ENCODE results near the gene GTF3C4.

DNA sequence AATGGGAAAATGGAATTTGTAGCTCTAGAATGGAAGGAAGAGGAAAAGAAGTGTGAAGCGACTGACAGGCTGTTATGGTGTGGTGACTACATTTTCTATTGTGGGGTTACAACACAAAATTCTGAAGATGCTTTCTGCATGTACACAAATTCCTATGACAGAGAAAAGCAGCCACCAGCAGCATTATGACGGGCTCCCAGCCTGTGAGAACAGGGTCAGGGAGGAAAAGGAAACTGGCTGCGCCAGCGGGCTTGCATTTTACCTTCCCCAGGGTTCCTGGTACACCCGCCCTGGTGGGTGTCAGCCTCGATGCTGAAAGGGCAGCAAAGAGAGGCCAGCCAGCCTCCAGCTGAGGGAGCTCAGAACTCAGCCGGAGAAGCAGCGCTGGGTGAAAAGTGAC is 41.5 kb upstream of the GTF3C4 start:
- TF ChIP-seq, protein P1, sequence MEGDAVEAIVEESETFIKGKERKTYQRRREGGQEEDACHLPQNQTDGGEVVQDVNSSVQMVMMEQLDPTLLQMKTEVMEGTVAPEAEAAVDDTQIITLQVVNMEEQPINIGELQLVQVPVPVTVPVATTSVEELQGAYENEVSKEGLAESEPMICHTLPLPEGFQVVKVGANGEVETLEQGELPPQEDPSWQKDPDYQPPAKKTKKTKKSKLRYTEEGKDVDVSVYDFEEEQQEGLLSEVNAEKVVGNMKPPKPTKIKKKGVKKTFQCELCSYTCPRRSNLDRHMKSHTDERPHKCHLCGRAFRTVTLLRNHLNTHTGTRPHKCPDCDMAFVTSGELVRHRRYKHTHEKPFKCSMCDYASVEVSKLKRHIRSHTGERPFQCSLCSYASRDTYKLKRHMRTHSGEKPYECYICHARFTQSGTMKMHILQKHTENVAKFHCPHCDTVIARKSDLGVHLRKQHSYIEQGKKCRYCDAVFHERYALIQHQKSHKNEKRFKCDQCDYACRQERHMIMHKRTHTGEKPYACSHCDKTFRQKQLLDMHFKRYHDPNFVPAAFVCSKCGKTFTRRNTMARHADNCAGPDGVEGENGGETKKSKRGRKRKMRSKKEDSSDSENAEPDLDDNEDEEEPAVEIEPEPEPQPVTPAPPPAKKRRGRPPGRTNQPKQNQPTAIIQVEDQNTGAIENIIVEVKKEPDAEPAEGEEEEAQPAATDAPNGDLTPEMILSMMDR (IDR thresholded peaks at IDR 0.05; ENCODE audit: poor library complexity, severe bottlenecking): no peak
- TF ChIP-seq, protein P2, sequence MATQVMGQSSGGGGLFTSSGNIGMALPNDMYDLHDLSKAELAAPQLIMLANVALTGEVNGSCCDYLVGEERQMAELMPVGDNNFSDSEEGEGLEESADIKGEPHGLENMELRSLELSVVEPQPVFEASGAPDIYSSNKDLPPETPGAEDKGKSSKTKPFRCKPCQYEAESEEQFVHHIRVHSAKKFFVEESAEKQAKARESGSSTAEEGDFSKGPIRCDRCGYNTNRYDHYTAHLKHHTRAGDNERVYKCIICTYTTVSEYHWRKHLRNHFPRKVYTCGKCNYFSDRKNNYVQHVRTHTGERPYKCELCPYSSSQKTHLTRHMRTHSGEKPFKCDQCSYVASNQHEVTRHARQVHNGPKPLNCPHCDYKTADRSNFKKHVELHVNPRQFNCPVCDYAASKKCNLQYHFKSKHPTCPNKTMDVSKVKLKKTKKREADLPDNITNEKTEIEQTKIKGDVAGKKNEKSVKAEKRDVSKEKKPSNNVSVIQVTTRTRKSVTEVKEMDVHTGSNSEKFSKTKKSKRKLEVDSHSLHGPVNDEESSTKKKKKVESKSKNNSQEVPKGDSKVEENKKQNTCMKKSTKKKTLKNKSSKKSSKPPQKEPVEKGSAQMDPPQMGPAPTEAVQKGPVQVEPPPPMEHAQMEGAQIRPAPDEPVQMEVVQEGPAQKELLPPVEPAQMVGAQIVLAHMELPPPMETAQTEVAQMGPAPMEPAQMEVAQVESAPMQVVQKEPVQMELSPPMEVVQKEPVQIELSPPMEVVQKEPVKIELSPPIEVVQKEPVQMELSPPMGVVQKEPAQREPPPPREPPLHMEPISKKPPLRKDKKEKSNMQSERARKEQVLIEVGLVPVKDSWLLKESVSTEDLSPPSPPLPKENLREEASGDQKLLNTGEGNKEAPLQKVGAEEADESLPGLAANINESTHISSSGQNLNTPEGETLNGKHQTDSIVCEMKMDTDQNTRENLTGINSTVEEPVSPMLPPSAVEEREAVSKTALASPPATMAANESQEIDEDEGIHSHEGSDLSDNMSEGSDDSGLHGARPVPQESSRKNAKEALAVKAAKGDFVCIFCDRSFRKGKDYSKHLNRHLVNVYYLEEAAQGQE (IDR thresholded peaks at IDR 0.05; ENCODE audit: borderline replicate concordance): no peak
